MM.1S (cell line): ENCODE measurements around the gene LKAAEAR1.

Source experiments
- EZH2 ChIP-seq: fragments of 300-600 bp; sonication (generic); optimal IDR thresholded peaks from 2 replicates; pipeline ENCODE3; 2017; ENCODE audit warnings: low read depth, mild to moderate bottlenecking, antibody characterized with exemption, low read length, mixed read lengths
- TF ChIP-seq, protein P1 (sequence below): fragments of 300-600 bp; sonication (generic); IDR thresholded peaks from 2 replicates; pipeline ENCODE4 v1.5.1; 2016; ENCODE audit warnings: antibody characterized with exemption, low read length, mixed read lengths

DNA sequence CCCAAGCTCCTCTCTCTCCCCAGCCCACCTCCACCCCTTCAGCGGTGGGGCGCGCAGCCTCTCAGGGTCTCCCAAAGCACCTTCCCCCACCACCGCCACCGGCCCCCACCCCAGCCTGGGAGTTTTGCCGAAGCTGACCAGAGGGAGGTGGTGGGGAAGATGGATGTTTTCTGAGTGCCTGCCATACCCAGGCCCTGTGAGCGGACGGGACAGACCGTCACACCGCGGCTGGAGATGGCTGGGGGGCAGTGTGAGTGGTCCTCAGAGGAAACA is 42.5 kb downstream of the LKAAEAR1 start:
- no peak for TF ChIP-seq EZH2
- TF ChIP-seq, protein P1, sequence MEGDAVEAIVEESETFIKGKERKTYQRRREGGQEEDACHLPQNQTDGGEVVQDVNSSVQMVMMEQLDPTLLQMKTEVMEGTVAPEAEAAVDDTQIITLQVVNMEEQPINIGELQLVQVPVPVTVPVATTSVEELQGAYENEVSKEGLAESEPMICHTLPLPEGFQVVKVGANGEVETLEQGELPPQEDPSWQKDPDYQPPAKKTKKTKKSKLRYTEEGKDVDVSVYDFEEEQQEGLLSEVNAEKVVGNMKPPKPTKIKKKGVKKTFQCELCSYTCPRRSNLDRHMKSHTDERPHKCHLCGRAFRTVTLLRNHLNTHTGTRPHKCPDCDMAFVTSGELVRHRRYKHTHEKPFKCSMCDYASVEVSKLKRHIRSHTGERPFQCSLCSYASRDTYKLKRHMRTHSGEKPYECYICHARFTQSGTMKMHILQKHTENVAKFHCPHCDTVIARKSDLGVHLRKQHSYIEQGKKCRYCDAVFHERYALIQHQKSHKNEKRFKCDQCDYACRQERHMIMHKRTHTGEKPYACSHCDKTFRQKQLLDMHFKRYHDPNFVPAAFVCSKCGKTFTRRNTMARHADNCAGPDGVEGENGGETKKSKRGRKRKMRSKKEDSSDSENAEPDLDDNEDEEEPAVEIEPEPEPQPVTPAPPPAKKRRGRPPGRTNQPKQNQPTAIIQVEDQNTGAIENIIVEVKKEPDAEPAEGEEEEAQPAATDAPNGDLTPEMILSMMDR, result no peak
